ENCODE results near the gene ARSG. TPM values are rescaled to one million over a fixed set of nuclear protein-coding genes. Genes with fewer than 3 reads are reported as not detected.
"Not testable (repeated sequence)": the region's sequence is repeated elsewhere in the genome, so short reads cannot be mapped to it uniquely, and the experiment has no call there.

Gene ARSG
- total and polyA plus RNA-seq, 2 donors (not counting 3 experiments of a cell fraction or from before 2014, with no cell fraction given), result 3.9 to 7.0 TPM

GRCh38 chr17:68273722-68274121 lies 17.6 kb upstream of the ARSG start:
- no peaks in the 10 kb centered on the region for H3K79me2 ChIP-seq (ENCODE audit: control insufficient read depth, insufficient read depth, low read length)
- no peak overlapping the region for H3K4me2 ChIP-seq (ENCODE audit: insufficient read depth, low read length)
- TF ChIP-seq MAX (IDR thresholded peaks at IDR 0.05; ENCODE audit: insufficient read depth, insufficient read length) (no peak), FOS (IDR thresholded peaks at IDR 0.05; ENCODE audit: borderline replicate concordance, insufficient read depth, low read length) (no peak), EZH2 (IDR thresholded peaks at IDR 0.05; ENCODE audit: borderline replicate concordance, low read depth, low read length, severe bottlenecking) (no peak)
- H3K9me3 ChIP-seq (replicated peaks; ENCODE audit: control insufficient read depth, insufficient read depth, low read length), result peaks cover 3% of the 10 kb centered on the region
- no peak for FAIRE-seq
- no peaks in the 10 kb centered on the region for H3K27me3 ChIP-seq (ENCODE audit: control insufficient read depth in 2 of 2, insufficient read depth in 2 of 2, low read length in 2 of 2)
- dilution Hi-C loops (cut with MboI; ENCODE audit: extremely low pct_ligation_motif_present, low sequenced_read_pairs), result no loop called here
- intact Hi-C loops (cut with micrococcal nuclease), result no loop called here
- no peak for DNase-seq (ENCODE audit: low read depth, low spot score)
- no peaks in the 10 kb centered on the region for H4K20me1 ChIP-seq (replicated peaks; ENCODE audit: control insufficient read depth, extremely low read depth, insufficient read depth, low read length)
- ChIA-PET CTCF (interaction anchor here (6.5 kb wide), 1 partner anchor 125 kb away, joined by 41 read pairs; no protein-coding TSS in a partner anchor), POLR2A (no interaction called here)
- H2AFZ ChIP-seq (ENCODE audit: low read depth, low read length), result no peak overlapping the region
- BruUV-seq (replicated peaks), result no TSS peak
- no peak overlapping the region for H3K4me3 ChIP-seq (replicated peaks in 1 of 3; ENCODE audit: insufficient read depth in 1 of 3, low read depth in 1 of 3, low read length in 3 of 3)
- no peak overlapping the region for H3K27ac ChIP-seq (ENCODE audit: insufficient read depth, low read depth, low read length)
- H3K36me3 ChIP-seq (ENCODE audit: control insufficient read depth in 2 of 2, extremely low read depth in 1 of 2, insufficient read depth in 2 of 2, low read length in 2 of 2), result no peaks in the 10 kb centered on the region
- H3K9ac ChIP-seq (replicated peaks; ENCODE audit: extremely low read depth, insufficient read depth, low read length), result no peak overlapping the region
- no peaks in the 10 kb centered on the region for H3K4me1 ChIP-seq (ENCODE audit: control insufficient read depth, extremely low read depth, insufficient read depth, low read length)
- no peaks in the 10 kb centered on the region for H3K9me1 ChIP-seq (replicated peaks; ENCODE audit: control insufficient read depth, extremely low read depth, insufficient read depth, low read length)

- H3K36me3 ChIP-seq (ENCODE audit: control insufficient read depth in 2 of 2, extremely low read depth in 1 of 2, insufficient read depth in 2 of 2, low read length in 2 of 2); H3K9me3 ChIP-seq (replicated peaks; ENCODE audit: control insufficient read depth, insufficient read depth, low read length); POLR2A ChIA-PET; H3K79me2 ChIP-seq (ENCODE audit: control insufficient read depth, insufficient read depth, low read length); H3K9me1 ChIP-seq (replicated peaks; ENCODE audit: control insufficient read depth, extremely low read depth, insufficient read depth, low read length); H2AFZ ChIP-seq (ENCODE audit: low read depth, low read length); H3K4me3 ChIP-seq (replicated peaks in 1 of 3; ENCODE audit: insufficient read depth in 1 of 3, low read depth in 1 of 3, low read length in 3 of 3); H3K4me2 ChIP-seq (ENCODE audit: insufficient read depth, low read length); CTCF ChIA-PET; dilution Hi-C loops (cut with MboI; ENCODE audit: extremely low pct_ligation_motif_present, low sequenced_read_pairs); BruUV-seq (replicated peaks); DNase-seq (ENCODE audit: low read depth, low spot score); H3K27ac ChIP-seq (ENCODE audit: insufficient read depth, low read depth, low read length); intact Hi-C loops (cut with micrococcal nuclease); H3K9ac ChIP-seq (replicated peaks; ENCODE audit: extremely low read depth, insufficient read depth, low read length); H3K27me3 ChIP-seq (ENCODE audit: control insufficient read depth in 2 of 2, insufficient read depth in 2 of 2, low read length in 2 of 2); FAIRE-seq; H4K20me1 ChIP-seq (replicated peaks; ENCODE audit: control insufficient read depth, extremely low read depth, insufficient read depth, low read length); H3K4me1 ChIP-seq (ENCODE audit: control insufficient read depth, extremely low read depth, insufficient read depth, low read length): not testable (repeated sequence)
These were observed 15.0 kb upstream of the ARSG start for GRCh38 chr17:68276339-68276738.
